Activated naive CD8-positive, alpha-beta T cell treated with anti-CD3 and anti-CD28 coated beads for 36 hours (primary cell): ENCODE measurements around the gene GLOD4. TPM values are rescaled to one million over a fixed set of nuclear protein-coding genes. Genes with fewer than 3 reads are reported as not detected.
A peak's percentile ranks its signal among the peaks of the same experiment; 100 is the strongest.
"Not testable (repeated sequence)": the region's sequence is repeated elsewhere in the genome, so short reads cannot be mapped to it uniquely, and the experiment has no call there.

ENCODE experiments used
- DNase-seq: peaks from one replicate; pipeline ENCODE4 v3.0.0; 2021
- H3K27ac Mint-ChIP-seq: one replicate; pipeline ENCODE4 v1.8.0; 2022; ENCODE audit warnings: mild to moderate bottlenecking, moderate library complexity, mixed read lengths
- H3K27me3 Mint-ChIP-seq: one replicate; pipeline ENCODE4 v1.8.0; 2022; ENCODE audit warnings: mild to moderate bottlenecking, mixed read lengths
- H3K36me3 Mint-ChIP-seq: one replicate; pipeline ENCODE4 v1.8.0; 2021; ENCODE audit warnings: mild to moderate bottlenecking, mixed read lengths
- H3K4me1 Mint-ChIP-seq: one replicate; pipeline ENCODE4 v1.8.0; 2021; ENCODE audit warnings: mixed read lengths
- H3K4me3 Mint-ChIP-seq: one replicate; pipeline ENCODE4 v1.8.0; 2022; ENCODE audit warnings: mild to moderate bottlenecking, moderate library complexity, mixed read lengths
- H3K9me3 Mint-ChIP-seq: one replicate; pipeline ENCODE4 v1.8.0; 2022; ENCODE audit warnings: mixed read lengths
- total RNA-seq, 2 experiments: library from RNA; stranded (reverse); gene quantifications; one replicate each; pipeline ENCODE4 v1.2.3, GENCODE V29; 2021

The GLOD4 gene
- total RNA-seq, 2 experiments from 2014 or later: 79.0 to 82.0 TPM

GRCh38 chr17:760371-760770 lies 21.7 kb downstream of the GLOD4 start:
- no peak for DNase-seq
- Mint-ChIP-seq H3K4me3 (no peak overlapping the region), H3K27ac (no peak overlapping the region), H3K9me3 (no peaks in the 10 kb centered on the region), H3K36me3 (peaks cover 28% of the 10 kb centered on the region), H3K27me3 (no peaks in the 10 kb centered on the region), H3K4me1 (no peaks in the 10 kb centered on the region)

- H3K9me3 Mint-ChIP-seq: no peaks in the 10 kb centered on the region
- no peaks in the 10 kb centered on the region for H3K4me1 Mint-ChIP-seq
- peaks cover 24% of the 10 kb centered on the region for H3K36me3 Mint-ChIP-seq
- H3K27ac Mint-ChIP-seq: no peak overlapping the region
- DNase-seq: no peak
- H3K27me3 Mint-ChIP-seq: no peaks in the 10 kb centered on the region
- no peak overlapping the region for H3K4me3 Mint-ChIP-seq
Observed at GRCh38 chr17:759964-760363, 22.1 kb downstream of the GLOD4 start.

- H3K4me3 Mint-ChIP-seq, H3K9me3 Mint-ChIP-seq, H3K27ac Mint-ChIP-seq, H3K27me3 Mint-ChIP-seq, DNase-seq, H3K4me1 Mint-ChIP-seq: not testable (repeated sequence)
- H3K36me3 Mint-ChIP-seq: peaks cover 21% of the 10 kb centered on the region
Observed at GRCh38 chr17:756010-756567, 26.0 kb downstream of the GLOD4 start.

GRCh38 chr17:755319-755961 lies 26.6 kb downstream of the GLOD4 start:
- H3K36me3 Mint-ChIP-seq: peaks cover 26% of the 10 kb centered on the region
- H3K27me3 Mint-ChIP-seq, H3K4me1 Mint-ChIP-seq, H3K9me3 Mint-ChIP-seq, DNase-seq, H3K27ac Mint-ChIP-seq, H3K4me3 Mint-ChIP-seq: not testable (repeated sequence)

GRCh38 chr17:753418-753817 lies 28.7 kb downstream of the GLOD4 start:
- Mint-ChIP-seq H3K27ac (peak overlapping the region; percentile 57), H3K4me3 (peak overlapping the region; percentile 36), H3K4me1 (peaks cover 16% of the 10 kb centered on the region), H3K27me3 (no peaks in the 10 kb centered on the region), H3K36me3 (peaks cover 40% of the 10 kb centered on the region), H3K9me3 (peaks cover 5% of the 10 kb centered on the region)
- DNase-seq: no peak

GRCh38 chr17:752620-753219 lies 29.4 kb downstream of the GLOD4 start:
- no peaks in the 10 kb centered on the region for H3K27me3 Mint-ChIP-seq
- peak overlapping the region; percentile 85 for H3K4me3 Mint-ChIP-seq
- peak overlapping the region; percentile 94 for H3K27ac Mint-ChIP-seq
- peaks cover 5% of the 10 kb centered on the region for H3K9me3 Mint-ChIP-seq
- H3K36me3 Mint-ChIP-seq: peaks cover 47% of the 10 kb centered on the region
- peaks cover 19% of the 10 kb centered on the region for H3K4me1 Mint-ChIP-seq
- DNase-seq: no peak

- no peaks in the 10 kb centered on the region for H3K27me3 Mint-ChIP-seq
- H3K36me3 Mint-ChIP-seq: peaks cover 51% of the 10 kb centered on the region
- peak; percentile 98 for DNase-seq
- peak within 1 kb of the TSS; percentile 96 for H3K27ac Mint-ChIP-seq
- H3K9me3 Mint-ChIP-seq: peaks cover 5% of the 10 kb centered on the region
- H3K4me3 Mint-ChIP-seq: peak within 1 kb of the TSS; percentile 96
- H3K4me1 Mint-ChIP-seq: peaks cover 19% of the 10 kb centered on the region
Observed at GRCh38 chr17:752002-752619, 30.0 kb downstream of the GLOD4 start, which contains the start of gene GEMIN4. Gene GEMIN4 (minus strand): TSS chr17:752264. CDS start chr17:752142, 122 bp downstream.

- peak overlapping the region; percentile 96 for H3K27ac Mint-ChIP-seq
- H3K4me1 Mint-ChIP-seq: peaks cover 19% of the 10 kb centered on the region
- H3K36me3 Mint-ChIP-seq: peaks cover 47% of the 10 kb centered on the region
- no peaks in the 10 kb centered on the region for H3K27me3 Mint-ChIP-seq
- peaks cover 5% of the 10 kb centered on the region for H3K9me3 Mint-ChIP-seq
- DNase-seq: peak; percentile 59
- H3K4me3 Mint-ChIP-seq: peak overlapping the region; percentile 96
Observed at GRCh38 chr17:751269-752001, 30.6 kb downstream of the GLOD4 start.

GRCh38 chr17:750431-751037 lies 31.5 kb downstream of the GLOD4 start:
- Mint-ChIP-seq H3K4me3 (peak overlapping the region; percentile 96), H3K4me1 (peaks cover 19% of the 10 kb centered on the region), H3K27ac (peak overlapping the region; percentile 96), H3K36me3 (peaks cover 44% of the 10 kb centered on the region), H3K27me3 (no peaks in the 10 kb centered on the region), H3K9me3 (peaks cover 5% of the 10 kb centered on the region)
- no peak for DNase-seq

GRCh38 chr17:749359-749758 lies 32.7 kb downstream of the GLOD4 start:
- Mint-ChIP-seq H3K4me1 (peaks cover 20% of the 10 kb centered on the region), H3K4me3 (peak overlapping the region; percentile 64), H3K36me3 (peaks cover 47% of the 10 kb centered on the region)
- not testable (repeated sequence) for DNase-seq, H3K9me3 Mint-ChIP-seq, H3K27ac Mint-ChIP-seq, H3K27me3 Mint-ChIP-seq

- H3K27ac Mint-ChIP-seq, H3K27me3 Mint-ChIP-seq, H3K4me3 Mint-ChIP-seq, H3K9me3 Mint-ChIP-seq, DNase-seq: not testable (repeated sequence)
- H3K4me1 Mint-ChIP-seq: peaks cover 21% of the 10 kb centered on the region
- H3K36me3 Mint-ChIP-seq: peaks cover 52% of the 10 kb centered on the region
Observed at GRCh38 chr17:748604-749003, 33.5 kb downstream of the GLOD4 start.

GRCh38 chr17:746783-747629 lies 35.1 kb downstream of the GLOD4 start:
- peaks cover 5% of the 10 kb centered on the region for H3K9me3 Mint-ChIP-seq
- peaks cover 25% of the 10 kb centered on the region for H3K4me1 Mint-ChIP-seq
- no peak overlapping the region for H3K27ac Mint-ChIP-seq
- peaks cover 63% of the 10 kb centered on the region for H3K36me3 Mint-ChIP-seq
- no peak overlapping the region for H3K4me3 Mint-ChIP-seq
- H3K27me3 Mint-ChIP-seq: no peaks in the 10 kb centered on the region
- no peak for DNase-seq

GRCh38 chr17:746181-746580 lies 35.9 kb downstream of the GLOD4 start:
- H3K36me3 Mint-ChIP-seq: peaks cover 62% of the 10 kb centered on the region
- peaks cover 29% of the 10 kb centered on the region for H3K4me1 Mint-ChIP-seq
- peaks cover 5% of the 10 kb centered on the region for H3K9me3 Mint-ChIP-seq
- no peak for DNase-seq
- no peak overlapping the region for H3K27ac Mint-ChIP-seq
- no peaks in the 10 kb centered on the region for H3K27me3 Mint-ChIP-seq
- no peak overlapping the region for H3K4me3 Mint-ChIP-seq

- peaks cover 58% of the 10 kb centered on the region for H3K36me3 Mint-ChIP-seq
- H3K9me3 Mint-ChIP-seq: peaks cover 5% of the 10 kb centered on the region
- H3K4me3 Mint-ChIP-seq: no peak overlapping the region
- no peak for DNase-seq
- no peak overlapping the region for H3K27ac Mint-ChIP-seq
- peaks cover 31% of the 10 kb centered on the region for H3K4me1 Mint-ChIP-seq
- no peaks in the 10 kb centered on the region for H3K27me3 Mint-ChIP-seq
Observed at GRCh38 chr17:745406-745805, 36.7 kb downstream of the GLOD4 start.
